Skin epidermis (tissue), 12 donors: Measurements from ENCODE around the gene NEK7.
"Not testable (repeated sequence)": the region's sequence is repeated elsewhere in the genome, so short reads cannot be mapped to it uniquely, and the experiment has no call there.

Experiments
- H3K27ac ChIP-seq, 21 experiments: fragments of 200-600 bp; sonication (generic) in 11 of 21; one replicate each; pipeline ENCODE4 v1.5.0; 2020; ENCODE audit warnings: mild to moderate bottlenecking in 3 of 21, inconsistent platforms in 2 of 21, moderate library complexity in 2 of 21
- H3K4me3 ChIP-seq, 7 experiments: fragments of 200-600 bp; sonication (generic) in 2 of 7; one replicate each; pipeline ENCODE4 v1.5.0; 2020; ENCODE audit warnings: inconsistent platforms in 2 of 7, mild to moderate bottlenecking in 2 of 7, moderate library complexity in 1 of 7

Gene NEK7

GRCh38 chr1:198271467-198271866 is 114.7 kb downstream of the NEK7 start:
- no peak overlapping the region for H3K4me3 ChIP-seq
- H3K27ac ChIP-seq, result no peak overlapping the region

GRCh38 chr1:198272492-198272891 is 115.7 kb downstream of the NEK7 start:
- H3K27ac ChIP-seq, result no peak overlapping the region
- no peak overlapping the region for H3K4me3 ChIP-seq

GRCh38 chr1:198273748-198274295 is 117.0 kb downstream of the NEK7 start:
- Histone ChIP-seq H3K4me3 (no peak overlapping the region), H3K27ac (no peak overlapping the region)

- H3K4me3 ChIP-seq, result no peak overlapping the region
- no peak overlapping the region for H3K27ac ChIP-seq
Measured at GRCh38 chr1:198275597-198275996, 118.8 kb downstream of the NEK7 start.

GRCh38 chr1:198276241-198276640 is 119.4 kb downstream of the NEK7 start:
- H3K4me3 ChIP-seq, result no peak overlapping the region
- H3K27ac ChIP-seq, result no peak overlapping the region

GRCh38 chr1:198278943-198279342 is 122.1 kb downstream of the NEK7 start:
- no peak overlapping the region for H3K27ac ChIP-seq
- no peak overlapping the region for H3K4me3 ChIP-seq

GRCh38 chr1:198280080-198280479 is 123.3 kb downstream of the NEK7 start:
- Histone ChIP-seq H3K4me3 (no peak overlapping the region), H3K27ac (no peak overlapping the region)

GRCh38 chr1:198281911-198282310 is 125.1 kb downstream of the NEK7 start:
- Histone ChIP-seq H3K4me3 (no peak overlapping the region), H3K27ac (no peak overlapping the region)

GRCh38 chr1:198283222-198283621 is 126.4 kb downstream of the NEK7 start:
- Histone ChIP-seq H3K4me3 (no peak overlapping the region), H3K27ac (no peak overlapping the region)

GRCh38 chr1:198287916-198288315 is 131.1 kb downstream of the NEK7 start:
- Histone ChIP-seq H3K4me3 (no peak overlapping the region), H3K27ac (no peak overlapping the region)

GRCh38 chr1:198290089-198290683 is 133.4 kb downstream of the NEK7 start:
- Histone ChIP-seq H3K27ac (no peak overlapping the region), H3K4me3 (no peak overlapping the region)

GRCh38 chr1:198291036-198291435 is 134.2 kb downstream of the NEK7 start:
- no peak overlapping the region for H3K27ac ChIP-seq
- no peak overlapping the region for H3K4me3 ChIP-seq

- no peak overlapping the region for H3K27ac ChIP-seq
Measured at GRCh38 chr1:198291924-198292323, 135.1 kb downstream of the NEK7 start.

GRCh38 chr1:198295225-198295624 is 138.4 kb downstream of the NEK7 start:
- Histone ChIP-seq H3K27ac (no peak overlapping the region), H3K4me3 (no peak overlapping the region)

More at GRCh38 chr1:198291924-198292323, 135.1 kb downstream of the NEK7 start:
- no peak overlapping the region for H3K4me3 ChIP-seq

GRCh38 chr1:198295971-198296370 is 139.2 kb downstream of the NEK7 start:
- H3K27ac ChIP-seq, result no peak overlapping the region

GRCh38 chr1:198297281-198297680 is 140.5 kb downstream of the NEK7 start:
- Histone ChIP-seq H3K27ac (no peak overlapping the region), H3K4me3 (no peak overlapping the region)

More at GRCh38 chr1:198295971-198296370, 139.2 kb downstream of the NEK7 start:
- H3K4me3 ChIP-seq, result no peak overlapping the region

GRCh38 chr1:198298640-198299039 is 141.8 kb downstream of the NEK7 start:
- Histone ChIP-seq H3K4me3 (no peak overlapping the region), H3K27ac (no peak overlapping the region)

- no peak overlapping the region for H3K4me3 ChIP-seq
- H3K27ac ChIP-seq, result no peak overlapping the region
Measured at GRCh38 chr1:198300451-198300850, 143.7 kb downstream of the NEK7 start.

- H3K4me3 ChIP-seq, result no peak overlapping the region
- no peak overlapping the region for H3K27ac ChIP-seq
Measured at GRCh38 chr1:198304431-198304830, 147.6 kb downstream of the NEK7 start.

- not testable (repeated sequence) for H3K4me3 ChIP-seq, H3K27ac ChIP-seq
Measured at GRCh38 chr1:198314817-198315216, 158.0 kb downstream of the NEK7 start.

GRCh38 chr1:198315331-198315730 is 158.5 kb downstream of the NEK7 start:
- H3K4me3 ChIP-seq, H3K27ac ChIP-seq: not testable (repeated sequence)

- H3K27ac ChIP-seq, result no peak overlapping the region
- no peak overlapping the region for H3K4me3 ChIP-seq
Measured at GRCh38 chr1:198316546-198317100, 159.8 kb downstream of the NEK7 start.
